K562 (cell line): ENCODE measurements around the gene ING4. TPM values are rescaled to one million over a fixed set of nuclear protein-coding genes. Genes with fewer than 3 reads are reported as not detected.

Source experiments
- ETS1 ChIP-seq: conservative IDR thresholded peaks from 2 replicates; pipeline ENCODE4 v1.6.1; 2011; ENCODE audit warnings: low read depth, mild to moderate bottlenecking, low read length; ENCODE audit not compliant: control insufficient read depth
- FOXA3 ChIP-seq, 2 experiments: fragments of 450-650 bp in 1 of 2; sonication (generic) in 1 of 2; formaldehyde crosslinking; IDR thresholded peaks in 1 of 2; conservative IDR thresholded peaks in 1 of 2; 2 replicates each; pipeline versions ENCODE4 v1.4.0 to v1.8.0; 2020 to 2022; ENCODE audit warnings: mild to moderate bottlenecking in 2 of 2, missing genetic modification reagents in 1 of 2
- GATAD2A ChIP-seq: fragments of 450-650 bp; IDR thresholded peaks from 2 replicates; pipeline ENCODE4 v1.6.1; 2017
- HMGN3 ChIP-seq: IDR thresholded peaks from 2 replicates; pipeline ENCODE4 v1.6.1; 2011; ENCODE audit warnings: borderline replicate concordance, low read depth, mild to moderate bottlenecking, mixed read lengths, low read length; ENCODE audit not compliant: insufficient read length; ENCODE audit errors: extremely low read depth
- KAT7 ChIP-seq: sonication (generic); formaldehyde crosslinking; IDR thresholded peaks from 2 replicates; pipeline ENCODE4 v1.8.0; 2022; ENCODE audit warnings: missing genetic modification reagents, mild to moderate bottlenecking, borderline replicate concordance
- MBD2 ChIP-seq: sonication (generic); IDR thresholded peaks from 2 replicates; pipeline ENCODE4 v1.6.1; 2016; ENCODE audit warnings: low read depth, borderline replicate concordance
- MXI1 ChIP-seq: IDR thresholded peaks from 2 replicates; pipeline ENCODE4 v1.6.1; 2011; ENCODE audit warnings: low read depth, mild to moderate bottlenecking, improper control_type of control experiment, low read length
- MYC ChIP-seq, 2 experiments: fragments of 250-450 bp in 1 of 2; sonication (Bioruptor Pico) in 1 of 2; IDR thresholded peaks; 2 replicates each; pipeline versions ENCODE4 v1.5.1 to v1.6.1; 2012 to 2021; ENCODE audit warnings: low read depth in 2 of 2, borderline replicate concordance in 1 of 2, improper control_type of control experiment in 1 of 2, low read length in 1 of 2, mild to moderate bottlenecking in 1 of 2, moderate library complexity in 1 of 2
- NFXL1 ChIP-seq: fragments of 450-650 bp; formaldehyde crosslinking; IDR thresholded peaks from 2 replicates; pipeline ENCODE4 v1.4.0; 2021; ENCODE audit warnings: mild to moderate bottlenecking
- PYGO2 ChIP-seq: fragments of 450-650 bp; IDR thresholded peaks from 2 replicates; pipeline ENCODE4 v1.6.1; 2016; ENCODE audit warnings: mild to moderate bottlenecking, missing genetic modification characterization, moderate library complexity, missing compliant biosample characterization
- RB1 ChIP-seq: fragments of 450-650 bp; IDR thresholded peaks from 2 replicates; pipeline ENCODE4 v1.6.1; 2017; ENCODE audit warnings: low read depth, mild to moderate bottlenecking
- SMAD4 ChIP-seq: fragments of 250-450 bp; sonication (Bioruptor Pico); conservative IDR thresholded peaks from 2 replicates; pipeline ENCODE4 v1.8.0; 2021; ENCODE audit warnings: inconsistent platforms, mild to moderate bottlenecking, moderate library complexity
- TBP ChIP-seq: optimal IDR thresholded peaks from 2 replicates; pipeline ENCODE3; 2011; ENCODE audit warnings: low read depth, low read length, improper control_type of control experiment
- THRB ChIP-seq: fragments of 450-650 bp; formaldehyde crosslinking; conservative IDR thresholded peaks from 2 replicates; pipeline ENCODE4 v1.4.0; 2022; ENCODE audit warnings: mild to moderate bottlenecking, missing genetic modification characterization
- UBTF ChIP-seq, 2 experiments: IDR thresholded peaks; 2 replicates each; pipeline ENCODE4 v1.6.1; 2012; ENCODE audit warnings: improper control_type of control experiment in 2 of 2, low read depth in 2 of 2, low read length in 2 of 2, borderline replicate concordance in 1 of 2
- ZNF263 ChIP-seq: sonication (generic); formaldehyde crosslinking; IDR thresholded peaks from 2 replicates; pipeline ENCODE4 v1.8.0; 2022; ENCODE audit warnings: mild to moderate bottlenecking, missing genetic modification reagents, borderline replicate concordance
- polyA plus RNA-seq, 8 experiments: library from polyadenylated mRNA; depleted of rRNA in 4 of 8; stranded (reverse) in 5 of 8; unstranded in 3 of 8; fragments of >200 nt; fragmentation: Nextera tagmentation in 2 of 8; fragmentation: Illumina TruSeq in 1 of 8; extraction: Ambion mirVana in 2 of 8; extraction: Trizol in 1 of 8; gene quantifications; 2 replicates each; pipeline versions ENCODE4 v1.2.1 to v1.2.3, GENCODE V29; 2011 to 2014; ENCODE audit warnings: inconsistent platforms in 1 of 8, missing spikeins in 1 of 8
- total RNA-seq, 7 experiments: library from RNA; depleted of rRNA in 6 of 7; stranded (reverse); fragments of >200 nt in 6 of 7; fragmentation: Illumina TruSeq in 2 of 7; extraction: Trizol in 2 of 7; gene quantifications; 2 replicates each; pipeline versions ENCODE4 v1.2.1 to v1.2.3, GENCODE V29; 2011 to 2021; ENCODE audit warnings: low replicate concordance in 1 of 7
- TF ChIP-seq, protein P1 (sequence below): fragments of 450-650 bp; IDR thresholded peaks from 2 replicates; pipeline ENCODE4 v1.6.1; 2017; ENCODE audit warnings: antibody characterized with exemption, mild to moderate bottlenecking

Gene ING4
- total and polyA plus RNA-seq, 9 of the 15 experiments (the other 6 are each of a cell fraction or from before 2014, with no cell fraction given), result 6.6 to 30.2 (median 15.7) TPM

GRCh38 chr12:6635856-6636531 is 26.9 kb downstream of the ING4 start, which contains the start of gene LPAR5 (continued):
- TF ChIP-seq UBTF (IDR thresholded peaks at IDR 0.05; ENCODE audit: borderline replicate concordance in 1 of 2, low read depth in 2 of 2, low read length in 2 of 2) (peak in 1 of 2 experiments; percentile 71; a peak in 1 of 4 replicates), SMAD4 (peak; percentile 52), ZNF263 (CRISPR knock-in tag) (peak; percentile 11), MYC (IDR thresholded peaks at IDR 0.05; ENCODE audit: low read depth, low read length) (peak; percentile 8; the same call in 1 of the 2 replicates), MYC (CRISPR knock-in tag; IDR thresholded peaks at IDR 0.05; ENCODE audit: borderline replicate concordance, low read depth) (no peak), HMGN3 (peak; percentile 55), MBD2 (peak; percentile 51; the same call in 1 of the 2 replicates), NFXL1 (CRISPR knock-in tag) (no peak), KAT7 (peak; percentile 97), GATAD2A (peak; percentile 73; the same call in 1 of the 2 replicates), THRB (CRISPR knock-in tag) (no peak), FOXA3 (CRISPR knock-in tag; conservative IDR thresholded peaks at IDR 0.05 in 1 of 2, IDR thresholded peaks at IDR 0.05 in 1 of 2) (0 out of 4 replicates have a peak, but pooled peaks of 1 of the 2 experiments have one; percentile 16), ETS1 (0 out of 2 replicates have a peak, but pooled peaks have one; percentile 7), MXI1 (no peak), TBP (peak; percentile 47), RB1 (no peak), PYGO2 (no peak)
- TF ChIP-seq, protein P1, sequence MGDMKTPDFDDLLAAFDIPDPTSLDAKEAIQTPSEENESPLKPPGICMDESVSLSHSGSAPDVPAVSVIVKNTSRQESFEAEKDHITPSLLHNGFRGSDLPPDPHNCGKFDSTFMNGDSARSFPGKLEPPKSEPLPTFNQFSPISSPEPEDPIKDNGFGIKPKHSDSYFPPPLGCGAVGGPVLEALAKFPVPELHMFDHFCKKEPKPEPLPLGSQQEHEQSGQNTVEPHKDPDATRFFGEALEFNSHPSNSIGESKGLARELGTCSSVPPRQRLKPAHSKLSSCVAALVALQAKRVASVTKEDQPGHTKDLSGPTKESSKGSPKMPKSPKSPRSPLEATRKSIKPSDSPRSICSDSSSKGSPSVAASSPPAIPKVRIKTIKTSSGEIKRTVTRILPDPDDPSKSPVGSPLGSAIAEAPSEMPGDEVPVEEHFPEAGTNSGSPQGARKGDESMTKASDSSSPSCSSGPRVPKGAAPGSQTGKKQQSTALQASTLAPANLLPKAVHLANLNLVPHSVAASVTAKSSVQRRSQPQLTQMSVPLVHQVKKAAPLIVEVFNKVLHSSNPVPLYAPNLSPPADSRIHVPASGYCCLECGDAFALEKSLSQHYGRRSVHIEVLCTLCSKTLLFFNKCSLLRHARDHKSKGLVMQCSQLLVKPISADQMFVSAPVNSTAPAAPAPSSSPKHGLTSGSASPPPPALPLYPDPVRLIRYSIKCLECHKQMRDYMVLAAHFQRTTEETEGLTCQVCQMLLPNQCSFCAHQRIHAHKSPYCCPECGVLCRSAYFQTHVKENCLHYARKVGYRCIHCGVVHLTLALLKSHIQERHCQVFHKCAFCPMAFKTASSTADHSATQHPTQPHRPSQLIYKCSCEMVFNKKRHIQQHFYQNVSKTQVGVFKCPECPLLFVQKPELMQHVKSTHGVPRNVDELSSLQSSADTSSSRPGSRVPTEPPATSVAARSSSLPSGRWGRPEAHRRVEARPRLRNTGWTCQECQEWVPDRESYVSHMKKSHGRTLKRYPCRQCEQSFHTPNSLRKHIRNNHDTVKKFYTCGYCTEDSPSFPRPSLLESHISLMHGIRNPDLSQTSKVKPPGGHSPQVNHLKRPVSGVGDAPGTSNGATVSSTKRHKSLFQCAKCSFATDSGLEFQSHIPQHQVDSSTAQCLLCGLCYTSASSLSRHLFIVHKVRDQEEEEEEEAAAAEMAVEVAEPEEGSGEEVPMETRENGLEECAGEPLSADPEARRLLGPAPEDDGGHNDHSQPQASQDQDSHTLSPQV, result peak; percentile 53; the same call in 1 of the 2 replicates
